Heart left ventricle (tissue), 16 donors: Measurements from ENCODE around the gene IFI27L1. TPM values are rescaled to one million over a fixed set of nuclear protein-coding genes. Genes with fewer than 3 reads are reported as not detected.

Experiments used
- ATAC-seq, 4 donors: fragments of 200-7000 bp; cut with Tn5 transposase; one replicate each; pipeline ENCODE4 v1.9.1; 2020 to 2022; ENCODE audit warnings: moderate library complexity in 4 of 4, mild to moderate bottlenecking in 3 of 4, moderate number of reproducible peaks in 1 of 4
- DNase-seq, 5 donors: peaks; one replicate each; pipeline ENCODE4 v3.0.0-alpha.2; 2020
- H3K27ac ChIP-seq, 12 donors: fragments of 200-600 bp; sonication (generic) in 4 of 12; one replicate each; pipeline versions ENCODE4 v1.5.0 to v1.8.0; 2016 to 2022; ENCODE audit warnings: mild to moderate bottlenecking in 2 of 12
- H3K27me3 ChIP-seq, 9 donors: fragments of 200-600 bp; sonication (generic) in 2 of 9; one replicate each; pipeline versions ENCODE4 v1.5.1 to v1.8.0; 2016 to 2022; ENCODE audit warnings: mild to moderate bottlenecking in 3 of 9
- H3K36me3 ChIP-seq, 9 donors: fragments of 200-600 bp; sonication (generic) in 2 of 9; one replicate each; pipeline versions ENCODE4 v1.5.0 to v1.8.0; 2018 to 2022; ENCODE audit warnings: mild to moderate bottlenecking in 2 of 9
- H3K4me1 ChIP-seq, 12 donors: fragments of 200-600 bp; sonication (generic) in 4 of 12; one replicate each; pipeline versions ENCODE4 v1.5.0 to v1.8.0; 2016 to 2022; ENCODE audit warnings: mild to moderate bottlenecking in 3 of 12
- H3K4me3 ChIP-seq, 12 donors: fragments of 200-600 bp; sonication (generic) in 4 of 12; one replicate each; pipeline versions ENCODE4 v1.5.0 to v1.8.0; 2017 to 2022; ENCODE audit warnings: mild to moderate bottlenecking in 9 of 12, moderate library complexity in 4 of 12
- H3K9me3 ChIP-seq, 12 donors: fragments of 200-600 bp; sonication (generic) in 4 of 12; one replicate each; pipeline versions ENCODE4 v1.5.0 to v1.8.0; 2016 to 2022; ENCODE audit warnings: mild to moderate bottlenecking in 1 of 12
- CTCF ChIP-seq, 12 donors: fragments of 200-600 bp; sonication (generic) in 4 of 12; IDR thresholded peaks; one replicate each; pipeline versions ENCODE4 v1.5.0 to v1.8.0; 2018 to 2022; ENCODE audit warnings: antibody characterized with exemption in 12 of 12, mild to moderate bottlenecking in 5 of 12
- POLR2A ChIP-seq, 2 donors: fragments of 450-650 bp; IDR thresholded peaks; one replicate each; pipeline ENCODE4 v1.6.1; 2017; ENCODE audit warnings: antibody characterized with exemption in 2 of 2, mild to moderate bottlenecking in 2 of 2, moderate library complexity in 2 of 2
- WGBS, 4 donors: extraction: QIAGEN DNeasy Blood & Tissue Kit in 2 of 4; methylation state at CpG; one replicate each; pipeline versions ENCODE4 v1.1.5 to v1.1.7; 2013 to 2018; 5-methylcytosine and 5-hydroxymethylcytosine counted together
- intact Hi-C, 10 donors: fragments of 100-400 bp; cut with DNase I; formaldehyde crosslinking; loops; one replicate each; pipeline versions ENCODE4 v1.11.1 to v1.14.2; 2022
- polyA plus RNA-seq, 2 donors: library from polyadenylated mRNA; stranded (reverse); fragments of 200-250 nt; gene quantifications; one replicate each; pipeline ENCODE4 v1.2.3, GENCODE V29; 2013
- total RNA-seq, 9 donors: library from RNA; depleted of rRNA in 2 of 9; stranded (reverse); fragments of >200 nt in 2 of 9; fragmentation: NEBNext Ultra II Directional in 3 of 9; extraction: Animal tissue kit (Norgen Biotek cat#: 25700) in 3 of 9; gene quantifications; one replicate each; pipeline versions ENCODE4 v1.1.0 to v1.2.4, GENCODE V29; 2016 to 2023
- donor health status: ischemic (EF 13 %, LVEDD 7.1; RV severe dilation, severe dysfunction).
- donor health status: healthy with polysubstance abuse.
- donor health status: DM: no; HTN: yes; CAD: no.
- donor health status: DM: no; HTN: no; CAD: no.
- donor health status: ischemic (EF 25% LVEDD 6.9; RV normal size, moderate dysfunction).
- donor health status: ischemic (EF 25% LVEDD 5.7; RV mildly dilated, moderate dysfunction).
- donor health status: healthy.
- donor health status: DM: yes; HTN: yes; CAD: no.
- donor health status: ischemic (EF 35%, LVEDD 5.7; RV mildly dilated, moderate dysfunction).
- donor health status: nonischemic (EF 11% LVEDD 7.7; RV severe dilation, severe dysfunction).
- donor health status: DM: yes; HTN: yes; CAD: no.
- donor health status: PGD.
- donor health status: ischemic (EF 29% LVEDD 5.4; RV normal size, mild dysfunction).
- donor health status: nonischemic (EF 23%, LVEDD 6.1; RV moderate dilation, normal function).

The IFI27L1 gene
- total and polyA plus RNA-seq, 11 donors, result 8.9 to 45.0 (median 16.8) TPM

GRCh38 chr14:94047581-94047980 lies 33.5 kb upstream of the IFI27L1 start:
- DNase-seq, result no peak
- H3K4me1 ChIP-seq, result peaks cover 0 to 39% (median 23%) of the 10 kb centered on the region in 12 donors
- H3K27me3 ChIP-seq, result no peaks in the 10 kb centered on the region
- no peak for ATAC-seq
- WGBS, 4 donors, result 82 to 91% (median 87%) methylated on average over 3 of the region's 3 CpGs
- intact Hi-C loops, result no loop called here
- no peaks in the 10 kb centered on the region for H3K9me3 ChIP-seq
- TF ChIP-seq CTCF (IDR thresholded peaks at IDR 0.05) (no peak), POLR2A (IDR thresholded peaks at IDR 0.05) (no peak)
- peaks cover 0 to 86% (median 79%) of the 10 kb centered on the region in 9 donors for H3K36me3 ChIP-seq
- H3K27ac ChIP-seq, result no peak overlapping the region
- H3K4me3 ChIP-seq, result no peak overlapping the region

GRCh38 chr14:94048691-94049624 lies 32.2 kb upstream of the IFI27L1 start:
- no peak for DNase-seq
- H3K36me3 ChIP-seq, result peaks cover 0 to 100% (median 92%) of the 10 kb centered on the region in 9 donors
- peaks cover 0 to 37% (median 17%) of the 10 kb centered on the region in 12 donors for H3K4me1 ChIP-seq
- H3K27me3 ChIP-seq, result no peaks in the 10 kb centered on the region
- no peaks in the 10 kb centered on the region for H3K9me3 ChIP-seq
- peak overlapping the region in 1 of 12 donors; percentile 15 for H3K27ac ChIP-seq
- ATAC-seq, result no peak
- intact Hi-C loops, result no loop called here
- WGBS, 4 donors, result 67 to 79% (median 74%) methylated on average over 8 to 10 of the region's 10 CpGs
- no peak for TF ChIP-seq POLR2A (IDR thresholded peaks at IDR 0.05)
- TF ChIP-seq CTCF (IDR thresholded peaks at IDR 0.05), result no peak
- H3K4me3 ChIP-seq, result no peak overlapping the region

- H3K27ac ChIP-seq, result no peak overlapping the region
- intact Hi-C loops, result loop anchor here in 4 of 10 donors (5.0 kb wide), 1 partner anchor 88 kb away; no protein-coding TSS in a partner anchor
- no peak for DNase-seq
These were observed 31.5 kb upstream of the IFI27L1 start for GRCh38 chr14:94049625-94050023.

More at GRCh38 chr14:94049625-94050023, 31.5 kb upstream of the IFI27L1 start:
- TF ChIP-seq CTCF (IDR thresholded peaks at IDR 0.05), result no peak
- no peaks in the 10 kb centered on the region for H3K9me3 ChIP-seq
- H3K27me3 ChIP-seq, result no peaks in the 10 kb centered on the region
- no peak for ATAC-seq
- WGBS, 4 donors, result 44 to 100% (median 84%) methylated on average over 2 of the region's 2 CpGs
- no peak overlapping the region for H3K4me3 ChIP-seq
- H3K36me3 ChIP-seq, result peaks cover 0 to 100% (median 95%) of the 10 kb centered on the region in 9 donors
- peaks cover 0 to 37% (median 17%) of the 10 kb centered on the region in 12 donors for H3K4me1 ChIP-seq
